ENCODE data around the gene PLET1. TPM values are rescaled to one million over a fixed set of nuclear protein-coding genes. Genes with fewer than 3 reads are reported as not detected.

The PLET1 gene
- total and polyA plus RNA-seq, 2 of the 8 experiments (the other 6 are each of a cell fraction or from before 2014, with no cell fraction given), result not detected

GRCh38 chr11:112253605-112254242 lies 6.9 kb downstream of the PLET1 start:
- Histone ChIP-seq H3K4me3 (ENCODE audit: extremely low read depth in 1 of 4, insufficient read depth in 2 of 4, low read depth in 3 of 4, low read length in 4 of 4) (no peak overlapping the region), H3K14ac (ENCODE audit: insufficient read length) (no peak overlapping the region), H3K23ac (ENCODE audit: insufficient read length) (no peak overlapping the region), H3K27ac (ENCODE audit: low read depth, low read length) (no peak overlapping the region), H3K9me3 (ENCODE audit: insufficient read depth in 2 of 2, low read depth in 1 of 2, low read length in 1 of 2) (no peaks in the 10 kb centered on the region), H2BK20ac (ENCODE audit: low read length) (no peak overlapping the region), H2AFZ (ENCODE audit: low read length) (no peak overlapping the region), H3K79me2 (ENCODE audit: control insufficient read depth in 1 of 2, insufficient read depth in 2 of 2, low read length in 2 of 2) (no peaks in the 10 kb centered on the region), H2BK12ac (ENCODE audit: low read depth, low read length) (no peak overlapping the region), H3K27me3 (replicated peaks in 1 of 4; ENCODE audit: control insufficient read depth in 3 of 4, extremely low read depth in 1 of 4, insufficient read depth in 3 of 4, low read length in 3 of 4) (no peaks in the 10 kb centered on the region; a peak in 1 of 7 replicates), H4K91ac (replicated peaks; ENCODE audit: insufficient read length, low read length) (no peak overlapping the region), H3K9ac (replicated peaks in 1 of 4; ENCODE audit: extremely low read depth in 1 of 4, low read depth in 3 of 4, low read length in 3 of 4) (no peak overlapping the region), H3K4me1 (replicated peaks in 1 of 4; ENCODE audit: control insufficient read depth in 3 of 4, insufficient read depth in 4 of 4, low read length in 3 of 4) (no peaks in the 10 kb centered on the region), H2BK5ac (ENCODE audit: low read depth, low read length) (no peak overlapping the region), H2BK120ac (replicated peaks; ENCODE audit: low read depth, low read length) (no peak overlapping the region), H2BK15ac (ENCODE audit: low read length) (no peak overlapping the region), H3K18ac (ENCODE audit: extremely low read depth, low read length) (no peak overlapping the region), H2AK5ac (ENCODE audit: low read depth, low read length) (peak overlapping the region; percentile 61; the same call in 1 of the 2 replicates), H3K36me3 (ENCODE audit: control insufficient read depth in 2 of 4, insufficient read depth in 4 of 4, low read length in 3 of 4) (no peaks in the 10 kb centered on the region), H3K79me1 (ENCODE audit: low read depth, low read length) (no peaks in the 10 kb centered on the region), H4K8ac (ENCODE audit: extremely low read depth, insufficient read depth, low read length) (no peak overlapping the region; the same call in 1 of the 2 replicates), H3K4ac (replicated peaks; ENCODE audit: insufficient read length, low read depth, low read length) (no peak overlapping the region), H3K23me2 (ENCODE audit: low read depth, low read length) (peaks cover 11% of the 10 kb centered on the region; the same call in 1 of the 2 replicates), H3K56ac (replicated peaks; ENCODE audit: insufficient read length, low read depth, low read length) (peak overlapping the region; percentile 100), H4K20me1 (replicated peaks in 1 of 2; ENCODE audit: control insufficient read depth in 1 of 2, insufficient read depth in 2 of 2, low read length in 2 of 2) (peaks cover 0 to 9% of the 10 kb centered on the region in 2 experiments), H4K5ac (ENCODE audit: insufficient read length, low read depth, low read length) (no peak overlapping the region), H3K4me2 (ENCODE audit: insufficient read depth in 1 of 2, low read depth in 2 of 2, low read length in 2 of 2) (no peak overlapping the region)
- TF ChIP-seq ATF2 (IDR thresholded peaks at IDR 0.05; ENCODE audit: low read length), result no peak
- TF ChIP-seq JUND (IDR thresholded peaks at IDR 0.05; ENCODE audit: low read length), result no peak
- no peak for TF ChIP-seq TAF1 (IDR thresholded peaks at IDR 0.05; ENCODE audit: low read depth, low read length)
- no peak for TF ChIP-seq SIX5 (IDR thresholded peaks at IDR 0.05; ENCODE audit: low read depth, low read length)
- TF ChIP-seq SIRT6 (IDR thresholded peaks at IDR 0.05; ENCODE audit: low read length), result no peak
- DNase-seq (ENCODE audit: low read depth in 1 of 2, low spot score in 2 of 2), result no peak
- 95% methylated on average over 3 of the region's 3 CpGs; no CpG with 5 or more reads in 1 of the 2 experiments for WGBS, 2 experiments (ENCODE audit: extremely low coverage in 1 of 2, insufficient coverage in 1 of 2, insufficient read length in 1 of 2, insufficient replicate concordance in 2 of 2, low coverage in 1 of 2, low lambda C conversion rate in 2 of 2, missing lambda C conversion rate in 1 of 2)
- POLR2A ChIA-PET (ENCODE audit: partially characterized antibody), result no interaction called here
- FAIRE-seq, result no peak
- CTCF ChIA-PET (ENCODE audit: partially characterized antibody), result no interaction called here
